ENCODE results near the gene GINS2.

Gene GINS2

DNA sequence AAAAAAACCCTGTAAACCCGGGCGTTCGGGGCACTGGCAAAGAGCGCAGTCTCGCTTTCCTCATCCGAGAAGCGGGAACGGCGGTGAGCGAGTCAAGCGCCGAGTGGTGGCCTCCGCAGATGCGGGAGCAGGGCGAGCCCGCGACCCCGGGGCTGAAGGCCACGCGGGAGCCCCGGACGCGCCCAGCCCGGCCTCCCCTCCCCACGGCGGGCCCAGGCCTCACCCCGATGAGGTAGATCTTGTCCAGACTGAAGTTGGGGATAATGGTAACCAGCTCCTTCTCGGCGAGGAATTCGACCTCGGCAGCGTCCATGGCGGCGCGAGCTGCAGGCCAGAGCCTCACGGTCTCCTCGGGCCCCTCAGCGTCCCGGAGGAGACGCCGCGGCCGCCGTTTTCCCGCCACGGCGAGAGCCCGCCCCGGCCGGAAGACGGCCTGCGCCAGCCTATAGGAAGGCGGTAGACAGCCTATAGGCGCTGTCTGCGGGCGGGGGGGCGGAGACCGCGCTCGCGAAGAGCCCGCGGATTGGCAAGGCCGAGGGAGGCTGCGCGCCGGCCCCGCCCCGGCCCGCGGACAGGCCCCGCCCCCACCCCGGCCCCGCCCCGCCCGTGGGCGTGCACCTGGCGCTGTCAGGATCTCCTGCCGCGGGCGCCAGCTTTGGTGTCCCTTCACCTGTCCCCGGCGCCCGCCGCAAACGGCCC lies at the start of gene GINS2:
Gene GINS2, minus strand, starts transcription at position 369 of the 699 bp plus-strand sequence. Its CDS starts 56 bp downstream, at position 313.
- peak; percentile 74 to 77 for DNase-seq (ENCODE audit: low read depth in 2 of 2)

DNA sequence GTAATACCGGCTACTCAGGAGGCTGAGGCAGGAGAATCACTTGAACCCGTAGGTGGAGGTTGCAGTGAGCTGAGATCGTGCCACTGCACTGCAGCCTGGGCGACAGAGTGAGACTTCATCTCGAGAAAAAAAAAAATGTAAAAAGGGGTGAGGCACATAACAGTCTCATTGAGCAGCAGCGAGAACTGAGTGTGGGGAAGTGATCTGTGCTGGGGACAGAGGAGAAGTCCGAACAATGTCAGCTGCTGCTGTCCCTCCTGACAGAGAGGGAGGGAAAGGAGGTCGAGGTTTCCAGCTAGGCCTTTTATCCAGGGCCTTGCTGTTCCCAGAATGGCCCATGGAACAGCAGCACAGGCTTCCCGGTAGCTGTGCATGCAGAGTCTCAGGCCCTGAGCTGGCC lies 48.2 kb upstream of the GINS2 start:
- DNase-seq (ENCODE audit: low read depth in 2 of 2): no peak

DNA sequence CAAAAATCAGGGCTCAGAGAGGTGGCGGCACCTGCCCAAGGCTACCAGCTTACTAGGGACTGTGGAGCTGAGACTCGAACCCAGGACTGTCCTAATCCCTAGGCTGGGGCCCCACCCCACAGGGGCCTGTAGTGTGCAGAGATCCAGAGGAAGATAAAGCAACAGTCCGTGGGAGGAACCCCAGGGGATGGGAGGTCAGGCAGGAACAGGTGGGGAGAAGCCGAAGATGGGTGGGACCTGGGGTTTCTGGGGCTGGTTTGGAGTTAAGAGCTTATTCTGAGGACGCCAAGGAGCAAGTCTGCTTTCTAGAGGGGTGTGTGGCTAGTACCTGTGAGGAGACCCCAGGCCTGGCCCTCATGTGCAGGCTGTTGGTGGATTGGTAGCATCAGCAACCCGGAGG lies 47.2 kb upstream of the GINS2 start:
- DNase-seq (ENCODE audit: low read depth in 2 of 2): no peak

DNA sequence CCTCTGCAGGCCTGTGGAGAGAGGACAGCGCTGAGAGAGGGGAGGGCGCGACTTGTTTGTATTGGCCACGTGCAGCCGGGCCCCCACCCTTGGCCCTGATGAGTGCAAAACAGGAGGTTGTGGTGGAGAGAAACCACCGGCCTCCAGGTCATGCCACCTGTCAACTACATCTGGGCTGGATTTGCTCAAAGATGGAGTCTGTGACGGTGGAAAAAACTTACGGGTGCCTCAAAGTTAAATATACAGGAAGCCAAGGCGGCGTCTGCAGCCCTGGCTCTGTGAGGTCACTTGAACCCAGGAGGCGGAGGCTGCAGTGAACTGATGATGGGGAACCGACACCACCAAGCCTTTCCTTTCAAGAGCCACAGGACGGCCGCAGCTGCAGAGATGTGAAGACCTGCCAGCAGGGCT lies 46.5 kb upstream of the GINS2 start:
- DNase-seq (ENCODE audit: low read depth in 2 of 2): no peak

DNA sequence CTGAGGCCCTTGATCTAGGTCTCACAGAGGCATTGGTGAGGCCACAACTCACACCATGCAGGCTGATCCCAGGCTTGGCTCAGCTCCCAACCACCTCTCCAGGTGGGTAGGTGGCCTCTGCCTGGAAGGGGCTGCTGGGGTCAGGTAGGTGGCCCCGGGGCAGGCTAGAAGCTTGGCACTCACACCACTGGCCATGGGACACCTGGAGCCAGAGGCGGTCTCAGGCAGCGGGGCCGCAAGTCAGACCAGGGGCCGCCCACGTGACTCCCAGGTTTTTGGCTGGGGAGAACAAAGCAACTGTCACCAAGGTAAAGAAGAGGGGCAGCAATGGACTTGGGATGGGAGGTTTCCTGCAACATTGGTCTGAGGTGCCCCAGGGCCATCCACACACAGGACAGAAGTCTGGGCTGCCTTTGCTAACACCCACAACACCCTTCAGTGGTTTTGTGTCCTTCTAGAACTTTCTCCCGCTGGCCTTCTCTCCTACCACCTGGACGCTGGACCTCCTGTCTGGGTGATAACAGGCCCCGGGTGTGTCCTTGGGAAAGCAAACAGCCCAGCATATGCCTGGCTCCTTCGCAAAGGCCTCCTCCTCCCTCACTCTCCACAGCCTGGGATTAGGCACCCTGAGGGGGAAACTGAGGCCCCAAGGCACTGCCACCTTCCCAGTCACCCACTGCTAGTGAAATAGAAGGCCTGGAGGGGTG lies 45.7 kb upstream of the GINS2 start:
- no peak for DNase-seq (ENCODE audit: low read depth in 2 of 2)

DNA sequence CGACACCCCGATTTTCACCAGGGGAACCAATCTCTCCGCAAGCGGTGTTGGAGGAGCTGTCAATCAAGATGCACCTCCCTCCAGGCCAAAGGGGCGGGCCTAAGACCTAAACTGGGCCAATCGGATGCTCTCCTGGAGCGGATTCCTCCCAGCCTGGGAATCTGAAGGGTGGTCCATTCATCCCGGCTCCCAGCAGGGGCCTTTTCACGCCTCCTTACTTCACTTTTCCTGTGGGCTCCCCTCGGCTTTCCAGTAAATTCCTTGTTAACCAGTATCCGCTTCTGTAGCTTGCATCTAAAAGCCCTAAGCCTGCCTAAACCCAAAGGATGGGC lies 45.1 kb upstream of the GINS2 start:
- no peak for DNase-seq (ENCODE audit: low read depth in 2 of 2)

DNA sequence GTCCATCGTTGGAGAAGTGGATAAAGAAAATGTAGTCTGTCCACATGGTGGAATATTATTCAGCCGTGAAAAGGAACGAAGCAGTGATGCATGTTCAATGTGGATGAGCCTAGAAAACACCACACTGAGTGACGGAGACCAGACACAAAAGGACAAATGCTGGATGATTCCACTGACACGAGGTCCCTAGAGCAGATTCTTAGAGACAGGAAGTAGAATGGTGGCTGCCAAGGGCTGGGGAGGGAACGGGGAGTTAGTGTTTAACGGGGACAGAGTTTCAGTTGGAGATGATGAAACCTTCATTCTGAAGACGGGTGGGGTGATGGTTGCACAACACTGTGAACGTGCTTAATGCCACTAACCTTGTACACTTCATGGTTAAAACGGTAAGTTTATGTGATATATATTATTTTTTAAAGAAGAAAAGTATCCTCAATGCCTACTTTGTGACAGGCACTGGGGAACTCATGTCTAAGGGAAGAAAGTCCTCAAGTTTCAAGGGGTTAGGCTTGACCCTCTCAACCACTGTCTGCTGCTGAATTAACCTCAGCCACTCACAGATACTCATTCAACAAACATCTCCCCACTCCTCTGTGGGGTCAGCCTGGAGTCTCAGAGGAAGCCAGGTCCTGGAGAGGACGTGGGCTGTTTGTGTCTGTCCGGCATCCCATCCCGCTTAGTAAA lies 44.5 kb upstream of the GINS2 start:
- no peak for DNase-seq (ENCODE audit: low read depth in 2 of 2)

DNA sequence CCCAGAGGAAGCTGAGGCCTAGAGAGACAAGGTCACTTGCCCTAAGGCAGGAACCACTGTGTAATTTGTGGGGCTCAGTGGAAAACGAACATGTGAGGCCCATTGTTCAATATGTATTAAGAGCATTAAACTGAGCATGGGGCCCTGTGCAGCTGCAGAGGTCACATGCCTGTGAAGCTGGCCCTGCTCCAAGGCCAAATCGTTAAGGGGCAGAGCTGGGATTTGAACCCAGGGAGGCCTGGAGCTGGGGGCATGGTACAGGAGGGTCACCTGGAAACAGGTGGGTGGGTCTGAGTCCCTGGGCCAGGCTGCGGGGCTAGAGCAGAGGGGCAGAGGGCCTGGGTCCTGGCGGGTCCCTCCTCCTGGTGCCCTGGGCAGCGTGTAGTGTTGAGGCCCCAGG lies 42.4 kb upstream of the GINS2 start:
- DNase-seq (ENCODE audit: low read depth in 2 of 2): no peak

DNA sequence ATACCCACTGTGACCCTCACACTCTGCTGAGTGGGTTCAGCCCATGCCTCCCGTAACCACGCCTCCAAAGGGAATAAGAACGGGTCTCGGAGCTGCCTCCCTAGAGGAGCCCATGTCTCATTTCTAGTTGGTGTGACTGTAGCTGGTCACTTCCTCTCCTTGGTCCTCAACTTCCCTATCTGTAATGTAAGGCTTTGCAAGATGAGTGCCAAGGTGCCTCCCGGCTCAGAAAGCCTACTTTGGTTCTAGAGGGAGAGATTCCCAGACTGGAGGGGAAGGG lies 41.4 kb upstream of the GINS2 start:
- DNase-seq (ENCODE audit: low read depth in 2 of 2): no peak

DNA sequence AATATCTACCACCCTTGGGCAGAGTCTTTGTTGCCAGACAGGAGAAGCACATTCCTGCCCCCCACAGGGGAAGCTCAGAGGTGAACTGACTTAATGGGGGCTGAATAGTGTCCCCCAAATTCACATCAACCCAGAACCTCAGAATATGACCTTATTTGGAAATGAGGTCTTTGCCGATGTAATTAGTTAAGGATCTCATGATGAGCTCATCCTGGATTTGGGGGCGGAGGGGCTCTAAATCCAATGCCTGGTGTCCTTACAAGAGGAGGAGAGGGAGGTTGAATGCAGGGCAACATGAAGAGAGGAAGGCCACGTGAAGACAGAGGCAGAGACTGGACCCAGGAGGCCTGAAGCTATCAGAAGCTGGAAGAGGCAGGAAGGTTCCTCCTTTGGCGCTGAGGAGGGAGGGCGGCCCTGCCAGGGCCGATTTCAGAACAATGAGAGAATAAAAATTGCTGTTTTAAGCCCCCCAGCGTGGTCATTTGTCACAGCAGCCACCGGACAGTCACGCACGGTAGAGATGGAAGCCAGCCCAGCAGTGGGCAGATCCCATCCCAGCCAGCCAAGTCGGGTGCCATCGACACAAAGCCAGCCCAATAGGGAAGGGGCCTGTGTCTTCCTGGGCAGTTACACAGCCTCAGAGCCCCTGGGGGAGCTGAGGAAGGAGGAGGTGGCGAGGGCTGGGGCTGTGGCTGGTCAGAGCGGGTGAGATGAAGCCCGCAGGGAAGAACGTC lies 40.9 kb upstream of the GINS2 start:
- DNase-seq (ENCODE audit: low read depth in 2 of 2): peak in 1 of 2 experiments; percentile 60

DNA sequence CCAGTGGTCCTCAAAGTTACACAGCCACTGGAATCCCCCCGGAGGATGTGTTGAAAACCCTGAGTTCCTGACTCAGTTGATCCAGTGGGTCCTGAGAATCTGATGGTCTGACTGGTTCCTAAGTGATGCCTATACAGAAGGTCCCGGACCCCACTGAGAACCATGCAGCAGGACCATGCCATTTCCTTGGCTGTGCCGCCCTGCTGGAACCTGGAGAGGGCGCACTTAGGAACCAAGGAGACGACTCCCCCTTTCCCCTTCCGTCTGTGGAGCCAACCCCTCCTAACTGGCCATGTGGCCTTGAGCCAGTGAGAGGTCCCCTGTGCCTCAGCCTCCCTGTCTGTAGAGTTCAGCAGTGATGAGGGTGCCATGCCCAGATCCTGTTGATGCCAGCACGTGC lies 40.1 kb upstream of the GINS2 start:
- no peak for DNase-seq (ENCODE audit: low read depth in 2 of 2)

DNA sequence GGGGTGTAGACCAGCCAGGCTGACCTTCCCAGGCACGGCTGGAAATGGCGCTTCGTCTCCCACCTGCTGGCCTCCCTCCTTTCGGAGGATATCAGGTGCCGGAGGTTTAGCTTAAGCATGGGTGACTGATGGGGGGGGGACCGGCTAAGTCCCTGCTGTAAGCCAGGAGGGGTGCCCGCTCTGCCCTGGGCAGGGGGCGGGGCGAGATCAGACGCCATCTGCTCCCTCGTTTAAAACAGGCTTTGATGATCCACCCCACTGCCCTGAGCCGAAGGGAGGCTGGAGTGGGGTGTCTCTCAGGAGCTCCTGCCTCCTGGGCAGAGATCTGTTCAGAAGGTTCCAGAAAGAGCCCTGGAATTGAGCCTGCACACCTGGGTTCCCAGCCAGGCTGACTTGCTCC lies 36.2 kb upstream of the GINS2 start:
- DNase-seq (ENCODE audit: low read depth in 2 of 2): no peak

DNA sequence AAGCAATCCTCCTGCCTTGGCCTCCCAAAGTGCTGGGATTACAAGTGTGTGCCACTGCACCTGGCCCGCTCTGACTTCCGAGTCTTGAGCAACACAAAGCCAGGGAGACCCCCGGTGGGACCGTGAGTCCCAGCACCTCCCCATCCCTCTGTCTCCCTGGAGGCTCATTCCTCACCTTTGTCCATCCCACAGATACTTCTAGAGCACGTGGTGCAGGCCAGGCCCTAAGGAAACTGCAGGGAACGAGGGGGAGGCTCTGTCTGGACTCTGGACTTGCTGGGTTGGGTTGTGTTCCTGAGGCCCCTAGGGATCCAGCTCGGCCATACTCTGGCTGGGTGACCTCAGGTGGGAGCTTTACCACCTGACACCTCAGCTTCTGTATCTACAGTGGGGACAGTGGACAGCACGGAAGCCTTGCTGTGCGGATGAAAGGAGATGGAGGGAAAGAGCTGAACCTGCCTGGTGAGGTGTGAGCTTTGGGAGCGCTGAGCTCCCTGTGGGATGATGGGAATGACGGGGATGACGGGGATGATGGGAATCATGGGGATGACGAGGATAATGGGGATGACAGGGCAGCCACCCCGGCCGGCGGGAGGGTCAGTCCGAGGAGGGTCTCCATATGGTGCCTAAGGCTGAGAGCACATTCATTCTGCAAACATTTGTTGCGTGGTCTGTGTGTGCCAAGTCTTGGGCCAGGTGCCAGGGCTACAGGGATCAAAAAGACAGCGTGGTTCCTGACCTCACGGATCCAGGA lies 35.5 kb upstream of the GINS2 start:
- no peak for DNase-seq (ENCODE audit: low read depth in 2 of 2)

DNA sequence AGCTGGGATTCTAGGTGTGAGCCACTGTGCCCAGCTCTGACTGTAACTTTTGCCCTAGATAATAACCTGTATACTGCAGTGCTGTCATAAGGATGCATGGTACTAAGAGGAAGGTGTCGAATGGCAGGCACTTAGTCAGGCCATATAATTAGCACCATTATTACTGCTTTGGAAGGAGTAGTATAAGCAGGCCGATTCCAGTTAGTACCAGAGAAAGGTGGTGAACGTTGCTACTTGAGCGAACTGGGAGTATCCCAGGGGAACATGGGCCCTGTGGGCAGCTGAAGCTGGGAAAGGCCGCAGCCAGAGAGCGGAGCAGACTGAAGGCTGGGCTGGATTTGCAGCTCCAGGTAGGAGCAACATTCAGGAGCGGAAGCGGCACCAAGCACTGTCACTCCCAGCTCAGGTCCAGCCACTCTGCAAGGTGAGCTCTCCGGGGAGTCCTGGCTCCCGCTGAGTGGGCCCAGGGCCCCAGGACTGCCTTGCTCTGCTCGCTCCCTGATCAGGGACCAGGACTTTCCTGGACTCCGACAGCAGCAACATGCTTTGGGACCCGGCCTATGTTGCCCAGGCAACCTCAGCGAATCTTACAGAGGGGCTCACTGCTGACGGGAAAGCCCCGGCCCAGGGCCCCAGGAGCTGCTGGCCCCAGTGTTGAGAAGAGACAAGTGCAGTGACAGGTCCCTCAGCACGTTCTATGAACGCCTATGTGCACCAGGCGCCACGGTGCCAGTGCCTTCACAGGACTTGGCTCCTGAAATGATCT lies 33.6 kb upstream of the GINS2 start:
- no peak for DNase-seq (ENCODE audit: low read depth in 2 of 2)

DNA sequence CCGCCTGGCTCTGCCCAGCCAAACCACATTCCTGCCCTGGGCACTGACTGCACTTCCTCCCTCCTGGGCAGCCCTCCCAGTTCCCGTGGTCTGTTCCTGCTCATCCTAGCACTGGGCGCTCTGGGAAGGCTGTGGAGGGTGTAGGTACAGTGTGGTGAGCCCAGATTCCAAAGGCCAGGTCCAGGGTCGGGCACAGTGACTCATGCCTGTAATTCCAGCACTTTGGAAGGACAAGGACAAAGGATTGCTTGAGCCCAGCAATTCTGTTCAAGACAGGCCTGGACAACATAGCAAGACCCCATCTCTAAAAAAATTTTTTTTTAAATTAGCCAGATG lies 31.5 kb upstream of the GINS2 start:
- DNase-seq (ENCODE audit: low read depth in 2 of 2): no peak

DNA sequence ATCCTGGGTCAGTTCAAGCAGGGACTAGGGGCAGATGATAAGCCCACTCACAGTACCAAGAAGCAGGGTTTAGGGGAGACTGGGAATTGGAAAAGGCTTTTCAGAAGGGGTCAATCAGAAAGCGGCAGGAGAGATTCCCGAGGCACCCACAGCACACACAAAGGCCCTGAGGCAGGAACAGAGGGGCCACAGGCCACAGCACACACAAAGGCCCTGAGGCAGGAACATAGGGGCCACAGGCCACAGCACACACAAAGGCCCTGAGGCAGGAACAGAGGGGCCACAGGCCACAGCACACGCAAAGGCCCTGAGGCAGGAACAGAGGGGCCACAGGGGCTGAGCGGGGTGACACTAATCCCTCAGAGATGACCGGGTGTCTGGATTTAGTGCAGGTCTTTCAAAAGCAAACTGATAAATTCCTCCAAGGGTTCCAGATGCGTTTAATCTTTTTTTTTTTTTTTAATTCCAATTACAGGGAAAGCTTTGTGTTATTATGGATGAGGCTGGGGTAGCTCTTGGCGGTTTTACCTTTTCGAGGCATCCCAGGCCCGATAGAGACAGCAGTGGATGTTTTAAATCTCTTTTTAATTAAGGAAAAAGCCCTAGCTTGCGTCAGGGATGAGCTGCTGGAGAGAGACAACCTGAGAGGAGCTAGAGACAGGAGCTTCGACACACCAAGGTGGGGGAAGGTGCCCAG lies 31.0 kb upstream of the GINS2 start:
- no peak for DNase-seq (ENCODE audit: low read depth in 2 of 2)

DNA sequence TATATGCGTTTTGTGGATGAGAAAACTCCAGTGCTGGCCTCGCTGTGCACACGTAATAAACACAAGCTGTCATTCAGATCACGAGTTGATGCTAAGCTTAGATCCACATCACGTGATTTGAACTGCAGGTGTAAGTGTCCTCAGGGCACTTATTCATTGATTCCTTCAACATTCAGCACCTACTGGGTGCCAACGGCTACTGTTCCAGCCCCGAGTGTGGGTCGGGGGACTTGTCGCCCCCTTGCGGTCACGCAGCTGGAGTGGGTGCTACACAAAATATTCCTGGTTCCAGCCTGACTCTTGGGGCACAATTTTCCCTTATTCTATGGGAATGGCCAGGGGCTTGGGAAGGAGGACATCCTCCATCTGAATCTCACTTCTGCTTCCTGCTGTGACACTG lies 29.9 kb upstream of the GINS2 start:
- DNase-seq (ENCODE audit: low read depth in 2 of 2): no peak

DNA sequence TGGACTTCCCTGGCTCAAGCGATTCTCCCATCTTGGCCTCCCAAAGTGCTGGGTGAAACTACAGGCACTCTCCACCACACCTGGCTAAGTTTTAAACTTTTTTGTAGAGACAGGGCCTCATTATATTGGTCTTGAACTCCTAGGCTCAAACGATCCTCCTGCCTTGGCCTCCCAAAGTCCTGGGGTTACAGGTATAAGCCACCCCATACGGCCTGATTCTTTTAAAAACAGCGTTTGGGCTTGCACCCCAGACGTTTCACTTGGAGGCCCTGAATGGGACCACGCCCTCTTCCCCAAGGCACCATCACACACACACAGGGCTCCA lies 29.4 kb upstream of the GINS2 start:
- no peak for DNase-seq (ENCODE audit: low read depth in 2 of 2)

DNA sequence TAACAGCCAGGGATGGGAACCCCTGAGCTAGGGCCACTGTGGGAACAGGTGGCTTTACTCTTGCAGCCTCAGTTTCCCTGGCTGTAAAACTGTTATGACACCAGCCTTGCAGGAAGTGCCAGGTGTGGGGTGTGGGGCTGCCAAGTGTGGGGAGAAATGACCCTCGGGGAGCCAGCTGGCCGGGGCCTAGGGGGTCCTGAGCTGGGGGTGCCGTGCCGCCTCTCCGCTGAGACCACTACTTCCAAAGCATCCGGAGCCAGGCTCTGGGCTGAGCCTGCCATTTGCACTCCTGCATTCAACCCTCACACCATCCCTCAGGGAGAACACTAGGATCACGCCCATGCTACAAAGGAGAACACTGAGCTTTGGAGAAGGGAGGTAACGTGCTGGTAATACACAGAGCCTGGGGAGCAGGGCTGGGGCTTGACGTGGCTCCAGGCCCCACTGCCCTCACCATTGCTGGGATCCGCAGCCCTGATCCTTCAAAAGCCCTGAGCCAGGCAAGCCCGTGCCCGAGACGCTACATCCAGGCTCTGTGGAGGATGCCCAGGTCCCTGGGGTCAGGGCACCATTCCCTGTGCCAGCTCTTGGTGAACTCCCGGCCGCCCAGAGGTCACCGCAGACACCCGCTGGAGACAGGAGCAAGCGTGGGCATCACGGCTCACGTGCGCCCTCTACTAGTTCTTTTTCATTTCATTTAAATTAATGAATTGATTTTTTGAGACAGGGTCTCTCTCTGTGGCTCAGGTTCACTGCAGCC lies 28.8 kb upstream of the GINS2 start:
- no peak for DNase-seq (ENCODE audit: low read depth in 2 of 2)

DNA sequence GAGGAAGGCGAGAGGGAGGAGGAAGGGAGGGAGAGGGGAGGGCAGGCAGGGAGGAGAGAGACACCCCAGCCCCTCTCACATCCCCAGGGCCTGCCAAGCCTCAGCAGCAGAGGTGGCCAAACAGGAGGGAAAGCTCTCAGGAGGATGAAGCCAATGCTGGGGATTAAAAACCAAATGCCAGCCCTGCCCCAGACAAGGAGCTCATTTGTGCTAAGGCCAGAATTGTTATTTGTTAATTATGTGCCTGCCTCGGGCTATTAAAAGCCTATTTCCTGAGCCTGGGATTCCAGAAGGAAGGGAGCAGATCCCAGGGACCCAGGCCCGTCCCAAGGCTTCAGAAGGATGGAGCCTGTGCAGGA lies 27.9 kb upstream of the GINS2 start:
- DNase-seq (ENCODE audit: low read depth in 2 of 2): no peak

Measured in fibroblast of skin of left quadriceps (primary cell).